Bladder microvascular endothelial cell (primary cell): Measurements from ENCODE around the gene ZNF550. TPM values are rescaled to one million over a fixed set of nuclear protein-coding genes. Genes with fewer than 3 reads are reported as not detected.

Experiments
- total RNA-seq: library from RNA; depleted of rRNA; stranded (reverse); fragments of >200 nt; gene quantifications from 2 replicates; pipeline ENCODE4 v1.2.3, GENCODE V29; 2014

Gene ZNF550
- 3.7 and 10.3 TPM in 2 replicates for total RNA-seq

GRCh38 chr19:57559404-57560025 lies at the start of gene ZNF550:
Gene ZNF550 (minus strand): TSS chr19:57559863. CDS start chr19:57559682, 181 bp downstream.

GRCh38 chr19:57599761-57600383 lies 40.2 kb upstream of the ZNF550 start, which contains the start of gene ZNF530:
Gene ZNF530 (plus strand): TSS chr19:57599885. CDS start chr19:57604346, 4,461 bp downstream.

GRCh38 chr19:57583521-57584416 lies 24.1 kb upstream of the ZNF550 start, which contains the start of gene ZIK1:
Gene ZIK1 (plus strand): TSS chr19:57584145. CDS start chr19:57584357, 212 bp downstream.

GRCh38 chr19:57578487-57579205 lies 19.0 kb upstream of the ZNF550 start, which contains the start of gene ZNF416:
Gene ZNF416 (minus strand): TSS chr19:57578911. CDS start chr19:57578704, 207 bp downstream.

GRCh38 chr19:57527136-57527881 lies 32.4 kb downstream of the ZNF550 start, which contains the start of gene ZNF549:
Gene ZNF549 (plus strand): TSS chr19:57527356. CDS start chr19:57527574, 218 bp downstream.

GRCh38 chr19:57499680-57500395 lies 59.8 kb downstream of the ZNF550 start, which contains the start of gene ZNF773:
Gene ZNF773 (plus strand): TSS chr19:57499938. CDS start chr19:57500081, 143 bp downstream.

GRCh38 chr19:57487477-57488298 lies 72.0 kb downstream of the ZNF550 start, which contains the start of gene ZNF419:
Gene ZNF419 (plus strand): TSS chr19:57487750. CDS start chr19:57487951, 201 bp downstream.

Other genes starting within 250 kb of the ZNF550 start
- 7.6 and 11.2 TPM in 2 replicates for gene ZNF543, start 239.4 kb downstream of the ZNF550 start, total RNA-seq
- gene ZNF304, start 208.6 kb downstream of the ZNF550 start, total RNA-seq: 6.0 and 9.4 TPM in 2 replicates
- gene TRAPPC2B, start 196.3 kb downstream of the ZNF550 start, total RNA-seq: 6.0 and 6.3 TPM in 2 replicates
- 2.4 and 4.3 TPM in 2 replicates for gene ZNF547, start 196.3 kb downstream of the ZNF550 start, total RNA-seq
- 10.2 and 16.0 TPM in 2 replicates for gene ZNF548, start 170.0 kb downstream of the ZNF550 start, total RNA-seq
- gene ZNF17, start 148.7 kb downstream of the ZNF550 start, total RNA-seq: 6.3 and 13.4 TPM in 2 replicates
- gene ZNF749, start 124.5 kb downstream of the ZNF550 start, total RNA-seq: 8.7 and 15.6 TPM in 2 replicates
- 0.16 and 0.57 TPM in 2 replicates for gene VN1R1, start 102.7 kb downstream of the ZNF550 start, total RNA-seq
- gene ZNF772, start 82.3 kb downstream of the ZNF550 start, total RNA-seq: 13.0 and 17.8 TPM in 2 replicates
- 8.3 and 13.8 TPM in 2 replicates for gene ZNF419, start 72.1 kb downstream of the ZNF550 start, total RNA-seq
- 5.5 and 11.0 TPM in 2 replicates for gene ZNF773, start 59.9 kb downstream of the ZNF550 start, total RNA-seq
- gene ZNF549, start 32.5 kb downstream of the ZNF550 start, total RNA-seq: 2.6 and 5.5 TPM in 2 replicates
- gene ZNF416, start 19.0 kb upstream of the ZNF550 start, total RNA-seq: 3.9 and 4.3 TPM in 2 replicates
- 3.4 TPM in 2 replicates for gene ZIK1, start 24.3 kb upstream of the ZNF550 start, total RNA-seq
- gene ZNF530, start 40.0 kb upstream of the ZNF550 start, total RNA-seq: 2.4 and 2.5 TPM in 2 replicates
- 11.3 and 16.2 TPM in 2 replicates for gene ZNF134, start 54.4 kb upstream of the ZNF550 start, total RNA-seq
- gene ZNF211, start 73.3 kb upstream of the ZNF550 start, total RNA-seq: 8.3 and 11.6 TPM in 2 replicates
- gene ZSCAN4, start 109.1 kb upstream of the ZNF550 start, total RNA-seq: not detected in 2 replicates
- 6.0 and 7.9 TPM in 2 replicates for gene ZNF551, start 122.1 kb upstream of the ZNF550 start, total RNA-seq
- gene ZNF154, start 149.3 kb upstream of the ZNF550 start, total RNA-seq: 1.3 and 1.4 TPM in 2 replicates
- gene ZNF671, start 167.8 kb upstream of the ZNF550 start, total RNA-seq: 5.7 and 6.7 TPM in 2 replicates
- 8.7 and 14.7 TPM in 2 replicates for gene ZNF776, start 187.0 kb upstream of the ZNF550 start, total RNA-seq
- gene ZNF586, start 209.8 kb upstream of the ZNF550 start, total RNA-seq: 9.6 and 20.1 TPM in 2 replicates